Breast epithelium (tissue), 3 donors: ENCODE results near the gene ARHGAP31.

Experiments
- CTCF ChIP-seq, 3 donors: fragments of 450-650 bp; IDR thresholded peaks; one replicate each; pipeline ENCODE4 v1.5.1; 2016 to 2017; ENCODE audit warnings: antibody characterized with exemption in 3 of 3, mild to moderate bottlenecking in 3 of 3, moderate library complexity in 3 of 3
- POLR2A ChIP-seq: fragments of 450-650 bp; IDR thresholded peaks from one replicate; pipeline ENCODE4 v1.6.1; 2016; ENCODE audit warnings: antibody characterized with exemption, mild to moderate bottlenecking, moderate library complexity

- no peak for TF ChIP-seq CTCF (IDR thresholded peaks at IDR 0.05)
- TF ChIP-seq POLR2A: no peak
Observed at GRCh38 chr3:119331661-119332060, 37.5 kb downstream of the ARHGAP31 start.
